ENCODE results near the gene NEUROD2.

The NEUROD2 gene

GRCh38 chr17:39600288-39600996 is 7.3 kb downstream of the NEUROD2 start:
- in situ Hi-C loops (cut with MboI; ENCODE audit: low sequenced_read_pairs, unreplicated experiment): no loop called here
- no peak for TF ChIP-seq CTCF (IDR thresholded peaks at IDR 0.05; ENCODE audit: borderline replicate concordance, control extremely low read depth, extremely low read depth, insufficient read depth, missing control alignments)
- DNase-seq (ENCODE audit: low spot score): no peak

DNA sequence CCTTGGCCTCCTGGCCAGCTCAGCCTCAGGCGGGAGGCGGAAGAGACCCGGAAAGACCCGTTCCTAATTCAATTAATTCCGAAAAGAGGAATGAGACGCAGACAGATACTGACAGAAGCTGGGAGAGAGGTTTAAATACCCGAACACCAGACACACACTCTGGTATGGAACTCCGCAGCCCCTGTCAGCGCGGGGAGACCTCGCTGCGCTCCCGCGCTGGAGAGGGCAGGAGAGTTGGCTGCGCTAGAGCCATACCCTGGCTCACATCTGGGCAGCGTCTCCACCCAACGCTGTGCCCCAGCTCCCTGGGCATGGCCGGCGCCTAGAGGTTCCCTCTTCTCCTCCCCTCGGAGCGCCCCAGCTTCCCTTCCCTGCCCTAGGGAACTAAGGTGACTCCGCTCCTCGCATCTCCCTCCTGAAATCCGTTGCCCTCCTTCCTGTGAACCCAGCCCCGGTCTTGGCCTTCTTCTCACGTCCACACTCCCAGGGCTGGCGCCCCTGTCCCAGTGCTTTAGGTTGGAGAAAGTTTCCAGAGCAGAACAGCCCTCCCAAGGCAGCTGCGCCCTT is 8.0 kb downstream of the NEUROD2 start:
- in situ Hi-C loops (cut with MboI; ENCODE audit: low sequenced_read_pairs, unreplicated experiment): no loop called here
- DNase-seq (ENCODE audit: low spot score): no peak
- no peak for TF ChIP-seq CTCF (IDR thresholded peaks at IDR 0.05; ENCODE audit: borderline replicate concordance, control extremely low read depth, extremely low read depth, insufficient read depth, missing control alignments)

GRCh38 chr17:39599004-39599664 is 8.6 kb downstream of the NEUROD2 start:
- DNase-seq (ENCODE audit: low spot score): no peak
- in situ Hi-C loops (cut with MboI; ENCODE audit: low sequenced_read_pairs, unreplicated experiment): no loop called here
- TF ChIP-seq CTCF (IDR thresholded peaks at IDR 0.05; ENCODE audit: borderline replicate concordance, control extremely low read depth, extremely low read depth, insufficient read depth, missing control alignments): no peak

DNA sequence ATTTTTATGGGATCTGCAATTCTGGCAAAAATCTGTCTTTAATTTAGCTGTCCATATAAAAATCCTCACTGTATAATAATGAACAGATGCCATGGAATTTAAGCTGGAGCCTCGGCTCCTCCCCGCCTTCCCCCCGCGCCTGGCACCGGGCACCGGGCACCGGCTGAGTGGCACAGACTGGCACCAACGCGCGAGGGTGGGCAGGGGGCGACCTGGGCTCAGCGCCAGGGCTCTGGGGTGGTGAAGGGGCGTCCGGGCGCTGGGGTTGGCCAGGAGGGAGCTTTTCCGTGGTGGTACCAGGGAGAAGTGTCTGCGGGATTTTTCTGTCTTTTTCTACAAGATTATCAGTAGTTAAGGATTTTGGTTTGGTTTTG is 9.1 kb downstream of the NEUROD2 start:
- in situ Hi-C loops (cut with MboI; ENCODE audit: low sequenced_read_pairs, unreplicated experiment): no loop called here
- TF ChIP-seq CTCF (IDR thresholded peaks at IDR 0.05; ENCODE audit: borderline replicate concordance, control extremely low read depth, extremely low read depth, insufficient read depth, missing control alignments): no peak
- DNase-seq (ENCODE audit: low spot score): no peak

DNA sequence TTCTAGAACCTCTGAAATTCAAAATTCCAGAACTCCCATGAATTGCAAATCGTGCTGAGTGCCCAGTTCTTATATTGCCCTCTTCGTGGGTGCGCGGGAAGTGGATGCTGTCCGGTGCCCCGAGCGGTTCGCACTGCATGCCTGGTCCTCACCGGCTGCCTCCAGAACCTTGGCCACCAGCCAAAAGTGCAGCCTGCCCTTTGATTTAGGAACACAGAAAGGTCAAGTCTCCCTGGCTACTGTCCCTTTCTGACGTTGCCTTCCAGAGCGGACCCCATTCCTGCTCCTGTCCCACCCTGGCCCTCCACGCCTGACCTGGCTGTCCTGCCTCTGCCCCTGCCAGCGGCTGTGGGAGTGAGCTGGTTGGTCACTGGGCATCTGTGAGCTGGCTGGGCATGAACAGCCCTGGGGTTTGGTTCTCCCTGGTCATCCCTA is 9.7 kb downstream of the NEUROD2 start:
- no peak for DNase-seq (ENCODE audit: low spot score)
- no peak for TF ChIP-seq CTCF (IDR thresholded peaks at IDR 0.05; ENCODE audit: borderline replicate concordance, control extremely low read depth, extremely low read depth, insufficient read depth, missing control alignments)
- in situ Hi-C loops (cut with MboI; ENCODE audit: low sequenced_read_pairs, unreplicated experiment): no loop called here

GRCh38 chr17:39597372-39598046 is 10.2 kb downstream of the NEUROD2 start:
- DNase-seq (ENCODE audit: low spot score): no peak
- in situ Hi-C loops (cut with MboI; ENCODE audit: low sequenced_read_pairs, unreplicated experiment): no loop called here

More at GRCh38 chr17:39597372-39598046, 10.2 kb downstream of the NEUROD2 start:
- no peak for TF ChIP-seq CTCF (IDR thresholded peaks at IDR 0.05; ENCODE audit: borderline replicate concordance, control extremely low read depth, extremely low read depth, insufficient read depth, missing control alignments)
